UCSD-AML1 (cell line): ENCODE data around the gene EIF4B.
A peak's percentile ranks its signal among the peaks of the same experiment; 100 is the strongest.

ENCODE experiments used
- DNase-seq: peaks from one replicate; lab custom pipeline; 2025; ENCODE audit not compliant: unreplicated experiment; lab: John Stamatoyannopoulos, UW

The EIF4B gene

GRCh38 chr12:53045696-53046045 is 39.4 kb downstream of the EIF4B start:
- DNase-seq = no peak

- peak; percentile 81 for DNase-seq
Observed at GRCh38 chr12:53046655-53047220, 40.5 kb downstream of the EIF4B start.

GRCh38 chr12:53047221-53048032 is 41.2 kb downstream of the EIF4B start:
- peak; percentile 81 for DNase-seq

GRCh38 chr12:53048033-53048779 is 42.0 kb downstream of the EIF4B start:
- peak; percentile 42 for DNase-seq

GRCh38 chr12:53048780-53049401 is 42.6 kb downstream of the EIF4B start:
- DNase-seq = no peak

- DNase-seq = peak; percentile 70
Observed at GRCh38 chr12:53049571-53050318, 43.5 kb downstream of the EIF4B start, which contains the start of gene TNS2. Gene TNS2, plus strand, starts transcription at chr12:53050065. Its CDS starts 121 bp downstream, at chr12:53050186.

- DNase-seq = no peak
Observed at GRCh38 chr12:53050426-53051057, 44.3 kb downstream of the EIF4B start.

- DNase-seq = no peak
Observed at GRCh38 chr12:53051058-53051880, 45.0 kb downstream of the EIF4B start.

- DNase-seq = no peak
Observed at GRCh38 chr12:53051881-53052412, 45.7 kb downstream of the EIF4B start.

- no peak for DNase-seq
Observed at GRCh38 chr12:53052419-53053217, 46.4 kb downstream of the EIF4B start.

GRCh38 chr12:53053218-53054111 is 47.2 kb downstream of the EIF4B start:
- no peak for DNase-seq

GRCh38 chr12:53054112-53054878 is 48.0 kb downstream of the EIF4B start:
- no peak for DNase-seq

- DNase-seq = no peak
Observed at GRCh38 chr12:53055471-53056266, 49.4 kb downstream of the EIF4B start.

GRCh38 chr12:53056296-53056695 is 50.0 kb downstream of the EIF4B start:
- no peak for DNase-seq

- DNase-seq = no peak
Observed at GRCh38 chr12:53056901-53057300, 50.6 kb downstream of the EIF4B start.
